Upper lobe of left lung (tissue), 4 donors: ENCODE results near the gene EEF1A2.

Experiments used
- CTCF ChIP-seq, 6 experiments: fragments of 450-650 bp in 4 of 6; fragments of 200-600 bp in 2 of 6; sonication (generic) in 2 of 6; IDR thresholded peaks; one replicate each; pipeline ENCODE4 v1.5.1; 2016 to 2019; ENCODE audit warnings: antibody characterized with exemption in 6 of 6
- EP300 ChIP-seq, 4 donors: sonication (generic); formaldehyde crosslinking; IDR thresholded peaks; one replicate each; pipeline ENCODE4 v1.5.1; 2017; ENCODE audit warnings: antibody characterized with exemption in 4 of 4, control low read depth in 2 of 4
- POLR2A ChIP-seq, 4 donors: fragments of 450-650 bp; IDR thresholded peaks; one replicate each; pipeline ENCODE4 v1.5.1; 2016 to 2017; ENCODE audit warnings: antibody characterized with exemption in 4 of 4, mild to moderate bottlenecking in 2 of 4

DNA sequence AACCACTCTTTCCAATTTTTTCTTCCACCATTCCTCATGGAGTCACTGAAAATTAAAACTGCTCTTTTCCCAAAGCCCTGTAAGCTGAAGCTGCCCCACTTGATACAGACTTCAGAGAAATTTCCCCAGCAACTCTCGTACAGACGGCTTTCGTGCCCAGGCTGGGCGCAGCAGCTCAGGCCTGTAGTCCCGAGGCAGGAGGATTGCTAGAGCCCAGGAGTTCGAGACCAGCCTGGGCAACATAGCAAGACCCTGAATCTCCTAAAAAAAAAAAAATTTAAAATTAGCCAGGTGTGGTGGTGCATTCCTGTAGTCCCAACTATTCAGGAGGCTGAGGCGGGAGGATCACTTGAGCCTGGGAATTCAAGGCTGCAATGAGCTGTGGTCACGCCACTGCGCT, 28.3 kb upstream of the EEF1A2 start:
- TF ChIP-seq CTCF (IDR thresholded peaks at IDR 0.05), result no peak
- TF ChIP-seq POLR2A (IDR thresholded peaks at IDR 0.05), result no peak
- no peak for TF ChIP-seq EP300 (IDR thresholded peaks at IDR 0.05)
